ENCODE results near the gene PACSIN2. TPM values are rescaled to one million over a fixed set of nuclear protein-coding genes. Genes with fewer than 3 reads are reported as not detected.

Gene PACSIN2
- total and polyA plus RNA-seq, 5 donors: 40.4 to 85.6 (median 69.4) TPM

GRCh38 chr22:42877597-42878340 is 137.2 kb downstream of the PACSIN2 start:
- WGBS: 66% methylated on average over 12 of the region's 12 CpGs
- Histone ChIP-seq H3K27me3 (ENCODE audit: control insufficient read depth, insufficient read depth) (no peaks in the 10 kb centered on the region), H3K9me3 (ENCODE audit: control insufficient read depth, low read length) (no peaks in the 10 kb centered on the region), H3K27ac (ENCODE audit: low read length) (no peak overlapping the region), H3K4me3 (ENCODE audit: low read length) (no peak overlapping the region), H3K4me1 (ENCODE audit: control insufficient read depth, insufficient read depth, low read length) (no peaks in the 10 kb centered on the region)
- DNase-seq (peak in 1 of 3 donors; percentile 46), ATAC-seq (peak in 1 of 2 donors; percentile 30)
- intact Hi-C loops (cut with DNase I): loop anchor here in 1 of 4 donors (10.0 kb wide), 1 partner anchor 157 kb away; no protein-coding TSS in a partner anchor

- no peak overlapping the region for H3K4me3 ChIP-seq (ENCODE audit: low read length)
- no peaks in the 10 kb centered on the region for H3K9me3 ChIP-seq (ENCODE audit: control insufficient read depth, low read length)
- H3K27ac ChIP-seq (ENCODE audit: low read length): no peak overlapping the region
- H3K4me1 ChIP-seq (ENCODE audit: control insufficient read depth, insufficient read depth, low read length): no peaks in the 10 kb centered on the region
- no peaks in the 10 kb centered on the region for H3K27me3 ChIP-seq (ENCODE audit: control insufficient read depth, insufficient read depth)
- intact Hi-C loops (cut with DNase I): loop anchor here in 1 of 4 donors (10.0 kb wide), 1 partner anchor 158 kb away; no protein-coding TSS in a partner anchor
- WGBS: 84% methylated on average over 8 of the region's 8 CpGs
- peak in 1 of 3 donors; percentile 29 for DNase-seq
- ATAC-seq: no peak
Measured at GRCh38 chr22:42877158-42877557, 137.8 kb downstream of the PACSIN2 start.

GRCh38 chr22:42876041-42876440 is 138.9 kb downstream of the PACSIN2 start:
- Histone ChIP-seq H3K9me3 (ENCODE audit: control insufficient read depth, low read length) (no peaks in the 10 kb centered on the region), H3K27ac (ENCODE audit: low read length) (no peak overlapping the region), H3K27me3 (ENCODE audit: control insufficient read depth, insufficient read depth) (no peaks in the 10 kb centered on the region), H3K4me3 (ENCODE audit: low read length) (no peak overlapping the region), H3K4me1 (ENCODE audit: control insufficient read depth, insufficient read depth, low read length) (no peaks in the 10 kb centered on the region)
- DNase-seq: no peak
- ATAC-seq: no peak
- 94% methylated on average over 17 of the region's 17 CpGs for whole genome bisulfite sequencing
- intact Hi-C loops (cut with DNase I): loop anchor here in 1 of 4 donors (10.0 kb wide), 1 partner anchor 159 kb away; no protein-coding TSS in a partner anchor

- Histone ChIP-seq H3K9me3 (ENCODE audit: control insufficient read depth, low read length) (no peaks in the 10 kb centered on the region), H3K27ac (ENCODE audit: low read length) (no peak overlapping the region), H3K27me3 (ENCODE audit: control insufficient read depth, insufficient read depth) (no peaks in the 10 kb centered on the region), H3K4me1 (ENCODE audit: control insufficient read depth, insufficient read depth, low read length) (no peaks in the 10 kb centered on the region), H3K4me3 (ENCODE audit: low read length) (no peak overlapping the region)
- ATAC-seq: no peak
- intact Hi-C loops (cut with DNase I): loop anchor here in 1 of 4 donors (10.0 kb wide), 1 partner anchor 161 kb away; no protein-coding TSS in a partner anchor
- no peak for DNase-seq
- WGBS: 96% methylated on average over 7 of the region's 7 CpGs
Measured at GRCh38 chr22:42874010-42874409, 140.9 kb downstream of the PACSIN2 start.

GRCh38 chr22:42873356-42873755 is 141.6 kb downstream of the PACSIN2 start:
- no peak for DNase-seq
- ATAC-seq: no peak
- Histone ChIP-seq H3K9me3 (ENCODE audit: control insufficient read depth, low read length) (no peaks in the 10 kb centered on the region), H3K4me1 (ENCODE audit: control insufficient read depth, insufficient read depth, low read length) (no peaks in the 10 kb centered on the region), H3K27ac (ENCODE audit: low read length) (no peak overlapping the region), H3K27me3 (ENCODE audit: control insufficient read depth, insufficient read depth) (no peaks in the 10 kb centered on the region), H3K4me3 (ENCODE audit: low read length) (no peak overlapping the region)
- intact Hi-C loops (cut with DNase I): loop anchor here in 1 of 4 donors (10.0 kb wide), 1 partner anchor 161 kb away; no protein-coding TSS in a partner anchor

- WGBS: 69% methylated on average over 9 of the region's 9 CpGs
- no peaks in the 10 kb centered on the region for H3K4me1 ChIP-seq (ENCODE audit: control insufficient read depth, insufficient read depth, low read length)
- no peak overlapping the region for H3K4me3 ChIP-seq (ENCODE audit: low read length)
- ATAC-seq (no peak), DNase-seq (no peak)
- H3K27ac ChIP-seq (ENCODE audit: low read length): no peak overlapping the region
- no peaks in the 10 kb centered on the region for H3K27me3 ChIP-seq (ENCODE audit: control insufficient read depth, insufficient read depth)
- intact Hi-C loops (cut with DNase I): loop anchor here in 1 of 4 donors (10.0 kb wide), 1 partner anchor 162 kb away; no protein-coding TSS in a partner anchor
- H3K9me3 ChIP-seq (ENCODE audit: control insufficient read depth, low read length): no peaks in the 10 kb centered on the region
Measured at GRCh38 chr22:42872821-42873220, 142.1 kb downstream of the PACSIN2 start.

- intact Hi-C loops (cut with DNase I): loop anchor here in 1 of 4 donors (10.0 kb wide), 1 partner anchor 163 kb away; no protein-coding TSS in a partner anchor
- Histone ChIP-seq H3K4me1 (ENCODE audit: control insufficient read depth, insufficient read depth, low read length) (no peaks in the 10 kb centered on the region), H3K27me3 (ENCODE audit: control insufficient read depth, insufficient read depth) (no peaks in the 10 kb centered on the region), H3K9me3 (ENCODE audit: control insufficient read depth, low read length) (no peaks in the 10 kb centered on the region), H3K4me3 (ENCODE audit: low read length) (no peak overlapping the region), H3K27ac (ENCODE audit: low read length) (no peak overlapping the region)
- ATAC-seq: no peak
- WGBS: 93% methylated on average over 31 of the region's 31 CpGs
- DNase-seq: no peak
Measured at GRCh38 chr22:42871146-42872050, 143.6 kb downstream of the PACSIN2 start.

GRCh38 chr22:42869888-42870480 is 145.0 kb downstream of the PACSIN2 start:
- H3K27ac ChIP-seq (ENCODE audit: low read length): no peak overlapping the region
- 88% methylated on average over 33 of the region's 33 CpGs for WGBS
- no peak for ATAC-seq
- H3K9me3 ChIP-seq (ENCODE audit: control insufficient read depth, low read length): no peaks in the 10 kb centered on the region
- H3K4me1 ChIP-seq (ENCODE audit: control insufficient read depth, insufficient read depth, low read length): no peaks in the 10 kb centered on the region
- intact Hi-C loops (cut with DNase I): loop anchor here in 2 of 4 donors (5.0 to 10.0 kb wide), 2 partner anchors 162 to 165 kb away; no protein-coding TSS in a partner anchor
- no peaks in the 10 kb centered on the region for H3K27me3 ChIP-seq (ENCODE audit: control insufficient read depth, insufficient read depth)
- no peak overlapping the region for H3K4me3 ChIP-seq (ENCODE audit: low read length)
- DNase-seq: no peak

GRCh38 chr22:42869463-42869862 is 145.5 kb downstream of the PACSIN2 start:
- no peaks in the 10 kb centered on the region for H3K9me3 ChIP-seq (ENCODE audit: control insufficient read depth, low read length)
- DNase-seq: no peak
- H3K27ac ChIP-seq (ENCODE audit: low read length): no peak overlapping the region
- no peak overlapping the region for H3K4me3 ChIP-seq (ENCODE audit: low read length)
- WGBS: 89% methylated on average over 8 of the region's 8 CpGs
- intact Hi-C loops (cut with DNase I): loop anchor here in 1 of 4 donors (5.0 kb wide), 1 partner anchor 163 kb away; no protein-coding TSS in a partner anchor
- H3K27me3 ChIP-seq (ENCODE audit: control insufficient read depth, insufficient read depth): no peaks in the 10 kb centered on the region
- ATAC-seq: no peak
- H3K4me1 ChIP-seq (ENCODE audit: control insufficient read depth, insufficient read depth, low read length): no peaks in the 10 kb centered on the region

- no peak overlapping the region for H3K27ac ChIP-seq (ENCODE audit: low read length)
- H3K4me1 ChIP-seq (ENCODE audit: control insufficient read depth, insufficient read depth, low read length): no peaks in the 10 kb centered on the region
- H3K9me3 ChIP-seq (ENCODE audit: control insufficient read depth, low read length): no peaks in the 10 kb centered on the region
- ATAC-seq: peak; percentile 44 to 58
- DNase-seq: peak; percentile 44 to 85 (median 84)
- no peak overlapping the region for H3K4me3 ChIP-seq (ENCODE audit: low read length)
- H3K27me3 ChIP-seq (ENCODE audit: control insufficient read depth, insufficient read depth): no peaks in the 10 kb centered on the region
- WGBS: 58% methylated on average over 16 of the region's 16 CpGs
- intact Hi-C loops (cut with DNase I): loop anchor here in 1 of 4 donors (5.0 kb wide), 1 partner anchor 164 kb away; no protein-coding TSS in a partner anchor
Measured at GRCh38 chr22:42868751-42869251, 146.1 kb downstream of the PACSIN2 start.

Measured in right cardiac atrium (tissue), 5 donors.